H9 (cell line): ENCODE measurements around the gene SEL1L2. TPM values are rescaled to one million over a fixed set of nuclear protein-coding genes. Genes with fewer than 3 reads are reported as not detected.

Experiments used
- DNase-seq: peaks from one replicate; pipeline ENCODE4 v3.0.0-alpha.2; 2017
- H2AFZ ChIP-seq: one replicate; pipeline ENCODE4 v1.6.1; 2013; ENCODE audit warnings: mild to moderate bottlenecking, low read length, control low read depth, moderate library complexity
- H2AK5ac ChIP-seq: 2 replicates; pipeline ENCODE4 v1.6.1; 2013; ENCODE audit warnings: low read length, control low read depth, mixed read lengths; ENCODE audit not compliant: insufficient read length
- H2BK120ac ChIP-seq: one replicate; pipeline ENCODE4 v1.6.1; 2013; ENCODE audit warnings: low read depth, mild to moderate bottlenecking, low read length, control low read depth, inconsistent platforms; ENCODE audit not compliant: poor library complexity, severe bottlenecking
- H2BK12ac ChIP-seq: 2 replicates; pipeline ENCODE4 v1.6.1; 2013; ENCODE audit warnings: low read length, control low read depth, mixed read lengths, low read depth; ENCODE audit not compliant: insufficient read length
- H2BK15ac ChIP-seq: 2 replicates; pipeline ENCODE4 v1.6.1; 2013; ENCODE audit warnings: low read depth, low read length, control low read depth
- H2BK20ac ChIP-seq: one replicate; pipeline ENCODE4 v1.6.1; 2013; ENCODE audit warnings: low read depth, mild to moderate bottlenecking, low read length, control low read depth, inconsistent platforms; ENCODE audit not compliant: poor library complexity, severe bottlenecking
- H2BK5ac ChIP-seq: 2 replicates; pipeline ENCODE4 v1.6.1; 2013; ENCODE audit warnings: low read length, control low read depth, mixed read lengths; ENCODE audit not compliant: insufficient read length
- H3K14ac ChIP-seq: 2 replicates; pipeline ENCODE4 v1.6.1; 2013; ENCODE audit warnings: low read length, control low read depth; ENCODE audit not compliant: insufficient read depth
- H3K18ac ChIP-seq: 2 replicates; pipeline ENCODE4 v1.6.1; 2013; ENCODE audit warnings: low read depth, mild to moderate bottlenecking, mixed read lengths, low read length, control low read depth; ENCODE audit not compliant: insufficient read length
- H3K23ac ChIP-seq: 2 replicates; pipeline ENCODE4 v1.6.1; 2013; ENCODE audit warnings: low read length, control low read depth, mixed read lengths, low read depth; ENCODE audit not compliant: insufficient read length
- H3K23me2 ChIP-seq: 2 replicates; pipeline ENCODE4 v1.6.1; 2013; ENCODE audit warnings: low read depth, mild to moderate bottlenecking, mixed read lengths, low read length, control low read depth; ENCODE audit not compliant: insufficient read length, poor library complexity, severe bottlenecking
- H3K27ac ChIP-seq: 2 replicates; pipeline ENCODE4 v1.5.1; 2013; ENCODE audit warnings: low read length, control low read depth, mixed read lengths, low read depth; ENCODE audit not compliant: insufficient read length
- H3K27me3 ChIP-seq: 2 replicates; pipeline ENCODE4 v1.6.1; 2013; ENCODE audit warnings: low read length, control low read depth, inconsistent platforms; ENCODE audit not compliant: insufficient read depth
- H3K4ac ChIP-seq: 2 replicates; pipeline ENCODE4 v1.6.1; 2013; ENCODE audit warnings: low read depth, mild to moderate bottlenecking, control low read depth, inconsistent platforms, low read length, moderate library complexity
- H3K4me1 ChIP-seq: 2 replicates; pipeline ENCODE4 v1.6.1; 2013; ENCODE audit warnings: low read length, control low read depth, inconsistent platforms; ENCODE audit not compliant: insufficient read depth
- H3K4me2 ChIP-seq: 2 replicates; pipeline ENCODE4 v1.6.1; 2013; ENCODE audit warnings: low read length, control low read depth, mixed read lengths; ENCODE audit not compliant: insufficient read length, insufficient read depth
- H3K56ac ChIP-seq: 2 replicates; pipeline ENCODE4 v1.6.1; 2013; ENCODE audit warnings: low read depth, mild to moderate bottlenecking, mixed read lengths, low read length, control low read depth; ENCODE audit not compliant: insufficient read length
- H3K79me1 ChIP-seq: 2 replicates; pipeline ENCODE4 v1.6.1; 2013; ENCODE audit warnings: low read depth, mild to moderate bottlenecking, moderate library complexity, low read length, control low read depth, inconsistent platforms; ENCODE audit not compliant: insufficient read depth, poor library complexity, severe bottlenecking
- H3K79me2 ChIP-seq: 2 replicates; pipeline ENCODE4 v1.6.1; 2013; ENCODE audit warnings: low read length, control low read depth, inconsistent platforms; ENCODE audit not compliant: insufficient read depth
- H3K9ac ChIP-seq: 2 replicates; pipeline ENCODE4 v1.6.1; 2013; ENCODE audit warnings: low read length, control low read depth, mixed read lengths; ENCODE audit not compliant: insufficient read length; ENCODE audit errors: extremely low read depth
- H3K9me3 ChIP-seq: one replicate; pipeline ENCODE4 v1.6.1; 2013; ENCODE audit warnings: low read depth, low read length, inconsistent platforms; ENCODE audit not compliant: control insufficient read depth
- H3T11ph ChIP-seq: one replicate; pipeline ENCODE4 v1.6.1; 2013; ENCODE audit warnings: mild to moderate bottlenecking, low read length, control low read depth, inconsistent platforms
- H4K20me1 ChIP-seq: one replicate; pipeline ENCODE4 v1.6.1; 2013; ENCODE audit not compliant: control insufficient read depth, insufficient read length, insufficient read depth
- H4K5ac ChIP-seq: 2 replicates; pipeline ENCODE4 v1.6.1; 2013; ENCODE audit warnings: low read depth, mild to moderate bottlenecking, mixed read lengths, low read length, control low read depth; ENCODE audit not compliant: insufficient read length
- H4K8ac ChIP-seq: replicated peaks from 2 replicates; pipeline ENCODE4 v1.6.1; 2013; ENCODE audit warnings: low read length, control low read depth, mixed read lengths, low read depth; ENCODE audit not compliant: insufficient read length
- H4K91ac ChIP-seq: 2 replicates; pipeline ENCODE4 v1.6.1; 2013; ENCODE audit warnings: low read depth, mild to moderate bottlenecking, moderate library complexity, mixed read lengths, low read length, control low read depth; ENCODE audit not compliant: insufficient read length
- H3K27ac Mint-ChIP-seq, 3 experiments: 2 replicates in 2 of 3; 3 replicates in 1 of 3; pipeline ENCODE4 v1.8.0; 2020 to 2021; ENCODE audit warnings: mixed read lengths in 3 of 3, mild to moderate bottlenecking in 1 of 3, moderate library complexity in 1 of 3
- H3K27me3 Mint-ChIP-seq: 2 replicates; pipeline ENCODE4 v1.8.0; 2021; ENCODE audit warnings: low read depth, mild to moderate bottlenecking, moderate library complexity, mixed read lengths
- H3K36me3 Mint-ChIP-seq, 3 experiments: 2 replicates in 2 of 3; 3 replicates in 1 of 3; pipeline ENCODE4 v1.8.0; 2020 to 2021; ENCODE audit warnings: low read depth in 3 of 3, mixed read lengths in 3 of 3; ENCODE audit not compliant: insufficient read depth in 1 of 3
- H3K4me1 Mint-ChIP-seq, 2 experiments: 2 replicates each; pipeline ENCODE4 v1.8.0; 2020; ENCODE audit warnings: mixed read lengths in 2 of 2
- H3K4me3 Mint-ChIP-seq, 2 experiments: 2 replicates in 1 of 2; 3 replicates in 1 of 2; pipeline ENCODE4 v1.8.0; 2020 to 2021; ENCODE audit warnings: mild to moderate bottlenecking in 2 of 2, mixed read lengths in 2 of 2, moderate library complexity in 1 of 2
- H3K9me3 Mint-ChIP-seq, 2 experiments: 2 replicates in 1 of 2; 3 replicates in 1 of 2; pipeline ENCODE4 v1.8.0; 2020; ENCODE audit warnings: mild to moderate bottlenecking in 2 of 2, mixed read lengths in 2 of 2, moderate library complexity in 1 of 2
- CTCF ChIP-seq: fragments of 200-600 bp; sonication (generic); conservative IDR thresholded peaks from 3 replicates; pipeline ENCODE4 v1.8.0; 2021; ENCODE audit warnings: antibody characterized with exemption, mild to moderate bottlenecking
- WGBS: extraction: QIAGEN DNeasy Blood & Tissue Kit; methylation state at CpG from one replicate; pipeline ENCODE4 v1.1.7; 2013; ENCODE audit warnings: missing lambda C conversion rate, low lambda C conversion rate, mixed read lengths; ENCODE audit not compliant: insufficient read length; ENCODE audit errors: extremely low coverage; 5-methylcytosine and 5-hydroxymethylcytosine counted together
- total RNA-seq: library from RNA; stranded (reverse); gene quantifications from 2 replicates; pipeline ENCODE4 v1.2.1, GENCODE V29; 2021

Gene SEL1L2
- total RNA-seq, 1 experiment from 2014 or later: not detected

GRCh38 chr20:13814672-13815071 is 175.7 kb downstream of the SEL1L2 start:
- Mint-ChIP-seq H3K27ac (no peak overlapping the region), H3K9me3 (no peaks in the 10 kb centered on the region), H3K4me1 (no peaks in the 10 kb centered on the region), H3K27me3 (no peaks in the 10 kb centered on the region), H3K36me3 (peaks cover 0 to 50% (median 41%) of the 10 kb centered on the region in 3 experiments; a peak in 5 of 7 replicates), H3K4me3 (no peak overlapping the region)
- no peak overlapping the region for H2BK5ac ChIP-seq
- no peaks in the 10 kb centered on the region for H3K9me3 ChIP-seq
- TF ChIP-seq CTCF: no peak
- no peak overlapping the region for H2BK20ac ChIP-seq
- no peak overlapping the region for H4K91ac ChIP-seq
- no peak overlapping the region for H4K8ac ChIP-seq
- no peak overlapping the region for H3K27ac ChIP-seq
- no peak overlapping the region for H2BK15ac ChIP-seq
- DNase-seq: no peak
- H4K20me1 ChIP-seq: no peaks in the 10 kb centered on the region
- no peak overlapping the region for H3K18ac ChIP-seq
- no peak overlapping the region for H4K5ac ChIP-seq
- no peak overlapping the region for H3T11ph ChIP-seq
- H3K23ac ChIP-seq: no peak overlapping the region
- no peak overlapping the region for H3K4ac ChIP-seq
- H2BK120ac ChIP-seq: no peak overlapping the region
- H3K27me3 ChIP-seq: no peaks in the 10 kb centered on the region
- no peak overlapping the region for H2AK5ac ChIP-seq
- no peak overlapping the region for H3K9ac ChIP-seq
- no peak overlapping the region for H3K14ac ChIP-seq
- H3K79me1 ChIP-seq: no peaks in the 10 kb centered on the region
- no peaks in the 10 kb centered on the region for H3K23me2 ChIP-seq
- no peak overlapping the region for H3K4me2 ChIP-seq
- H2BK12ac ChIP-seq: no peak overlapping the region
- no peak overlapping the region for H2AFZ ChIP-seq
- H3K56ac ChIP-seq: no peak overlapping the region
- no peaks in the 10 kb centered on the region for H3K4me1 ChIP-seq
- no peaks in the 10 kb centered on the region for H3K79me2 ChIP-seq
- WGBS: no CpG with 5 or more reads among the region's 4 CpGs
